Gastrocnemius medialis (tissue), 4 donors: ENCODE data around the gene TMEM243. TPM values are rescaled to one million over a fixed set of nuclear protein-coding genes. Genes with fewer than 3 reads are reported as not detected.

Experiments
- ATAC-seq, 2 donors: fragments of 150-250 bp; one replicate each; pipeline ENCODE4 v1.9.1; 2016
- DNase-seq, 2 donors: peaks; one replicate each; pipeline ENCODE4 v3.0.0-alpha.2; 2019
- H3K27ac ChIP-seq, 4 donors: fragments of 200-600 bp; sonication (generic); 1 replicate in 1 of 4; 2 replicates in 3 of 4; pipeline ENCODE4 v1.5.1; 2016 to 2018; ENCODE audit warnings: mild to moderate bottlenecking in 2 of 4, moderate library complexity in 1 of 4
- H3K27me3 ChIP-seq, 3 donors: fragments of 200-600 bp; sonication (generic) in 2 of 3; 1 replicate in 1 of 3; 2 replicates in 2 of 3; pipeline versions ENCODE4 v1.5.1 to v1.6.0; 2016 to 2019; ENCODE audit warnings: mild to moderate bottlenecking in 1 of 3, moderate library complexity in 1 of 3
- H3K36me3 ChIP-seq, 2 donors: fragments of 200-600 bp; sonication (generic) in 1 of 2; one replicate each; pipeline ENCODE4 v1.5.1; 2017 to 2018
- H3K4me1 ChIP-seq, 2 donors: fragments of 200-600 bp; sonication (generic) in 1 of 2; one replicate each; pipeline ENCODE4 v1.5.1; 2016 to 2017; ENCODE audit warnings: mild to moderate bottlenecking in 2 of 2
- H3K4me3 ChIP-seq, 4 donors: fragments of 200-600 bp; sonication (generic) in 3 of 4; 1 replicate in 1 of 4; 2 replicates in 3 of 4; pipeline ENCODE4 v1.5.1; 2016 to 2019; ENCODE audit warnings: mild to moderate bottlenecking in 2 of 4
- H3K9me3 ChIP-seq, 3 donors: fragments of 200-600 bp; sonication (generic) in 2 of 3; 1 replicate in 1 of 3; 2 replicates in 2 of 3; pipeline ENCODE4 v1.5.1; 2016 to 2019
- POLR2A ChIP-seq, 2 donors: fragments of 450-650 bp; IDR thresholded peaks; one replicate each; pipeline ENCODE4 v1.6.1; 2017; ENCODE audit warnings: antibody characterized with exemption in 2 of 2, mild to moderate bottlenecking in 2 of 2, moderate library complexity in 2 of 2
- in situ Hi-C, 4 donors: fragments of 200-750 bp; cut with MboI; loops; one replicate each; pipeline versions ENCODE4 v1.15.0 to v1.8.0; 2017; ENCODE audit warnings: low sequenced_read_pairs in 4 of 4
- intact Hi-C: fragments of 100-400 bp; cut with DNase I; formaldehyde crosslinking; loops from one replicate; pipeline ENCODE4 v1.15.1; 2023; ENCODE audit warnings: low total_unique reads
- total RNA-seq, 4 donors: library from RNA; depleted of rRNA; stranded (reverse); fragments of >200 nt; gene quantifications; one replicate each; pipeline versions ENCODE4 v1.1.0 to v1.2.3, GENCODE V29; 2016
- TF ChIP-seq, protein P1 (sequence below), 5 experiments: fragments of 450-650 bp in 3 of 5; fragments of 200-600 bp in 2 of 5; sonication (generic) in 2 of 5; IDR thresholded peaks in 4 of 5; conservative IDR thresholded peaks in 1 of 5; 1 replicate in 4 of 5; 2 replicates in 1 of 5; pipeline ENCODE4 v1.5.1; 2016 to 2019; ENCODE audit warnings: antibody characterized with exemption in 5 of 5, mild to moderate bottlenecking in 3 of 5, moderate library complexity in 3 of 5

TMEM243 gene
- total RNA-seq, 4 donors from 2014 or later = 2.8 to 6.5 (median 4.1) TPM

DNA sequence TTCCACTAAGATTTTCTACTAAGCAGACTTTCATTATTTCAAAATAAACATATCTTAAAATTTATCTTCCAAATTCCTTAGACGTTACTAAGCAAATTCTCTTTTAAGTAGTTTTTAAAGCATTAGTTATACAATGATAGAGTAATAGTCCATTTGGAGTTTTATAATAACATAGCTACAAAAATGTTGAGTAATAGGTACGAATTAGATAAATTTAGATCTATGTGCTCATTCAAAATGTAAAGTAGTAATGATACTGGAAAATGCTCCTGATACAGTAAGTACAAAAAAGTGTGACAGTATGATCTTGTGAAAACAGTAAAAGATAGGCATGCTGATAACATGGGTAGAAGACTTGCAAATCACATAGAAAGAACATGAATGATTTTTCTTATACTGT lies 62.8 kb downstream of the TMEM243 start:
- Histone ChIP-seq H3K36me3 (no peaks in the 10 kb centered on the region), H3K4me1 (peaks cover 44 to 52% of the 10 kb centered on the region in 2 donors), H3K27me3 (no peaks in the 10 kb centered on the region), H3K27ac (no peak overlapping the region), H3K9me3 (no peaks in the 10 kb centered on the region), H3K4me3 (no peak overlapping the region)
- ATAC-seq = no peak
- in situ Hi-C loops (no loop called here), intact Hi-C loops (loop anchor here (10.0 kb wide), 1 partner anchor 258 kb away; no protein-coding TSS in a partner anchor)
- no peak for TF ChIP-seq POLR2A (IDR thresholded peaks at IDR 0.05)
- TF ChIP-seq, protein P1, sequence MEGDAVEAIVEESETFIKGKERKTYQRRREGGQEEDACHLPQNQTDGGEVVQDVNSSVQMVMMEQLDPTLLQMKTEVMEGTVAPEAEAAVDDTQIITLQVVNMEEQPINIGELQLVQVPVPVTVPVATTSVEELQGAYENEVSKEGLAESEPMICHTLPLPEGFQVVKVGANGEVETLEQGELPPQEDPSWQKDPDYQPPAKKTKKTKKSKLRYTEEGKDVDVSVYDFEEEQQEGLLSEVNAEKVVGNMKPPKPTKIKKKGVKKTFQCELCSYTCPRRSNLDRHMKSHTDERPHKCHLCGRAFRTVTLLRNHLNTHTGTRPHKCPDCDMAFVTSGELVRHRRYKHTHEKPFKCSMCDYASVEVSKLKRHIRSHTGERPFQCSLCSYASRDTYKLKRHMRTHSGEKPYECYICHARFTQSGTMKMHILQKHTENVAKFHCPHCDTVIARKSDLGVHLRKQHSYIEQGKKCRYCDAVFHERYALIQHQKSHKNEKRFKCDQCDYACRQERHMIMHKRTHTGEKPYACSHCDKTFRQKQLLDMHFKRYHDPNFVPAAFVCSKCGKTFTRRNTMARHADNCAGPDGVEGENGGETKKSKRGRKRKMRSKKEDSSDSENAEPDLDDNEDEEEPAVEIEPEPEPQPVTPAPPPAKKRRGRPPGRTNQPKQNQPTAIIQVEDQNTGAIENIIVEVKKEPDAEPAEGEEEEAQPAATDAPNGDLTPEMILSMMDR (IDR thresholded peaks at IDR 0.05 in 4 of 5, conservative IDR thresholded peaks at IDR 0.05 in 1 of 5) = no peak
- no peak for DNase-seq

DNA sequence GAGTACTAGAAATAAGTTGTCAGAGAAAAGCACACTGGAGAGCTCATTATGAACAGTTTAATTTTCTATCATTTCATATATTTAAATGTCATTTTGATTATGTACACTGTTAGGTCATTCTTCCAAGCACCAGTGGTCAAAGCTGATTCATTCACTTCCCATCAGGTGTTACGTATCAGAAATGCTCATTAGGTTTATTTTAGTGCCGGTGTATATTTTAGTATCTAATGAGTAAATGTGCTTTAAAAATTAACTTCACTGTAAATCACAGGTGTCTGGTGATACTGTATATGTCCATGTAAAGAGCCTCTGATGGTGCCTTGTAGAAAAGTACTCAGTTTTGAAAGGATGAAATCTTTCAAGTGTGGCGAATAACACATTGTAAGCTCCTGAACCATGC lies 63.7 kb downstream of the TMEM243 start:
- in situ Hi-C loops (no loop called here), intact Hi-C loops (loop anchor here (10.0 kb wide), 1 partner anchor 259 kb away; no protein-coding TSS in a partner anchor)
- no peaks in the 10 kb centered on the region for H3K27me3 ChIP-seq
- TF ChIP-seq POLR2A (IDR thresholded peaks at IDR 0.05) = no peak
- TF ChIP-seq, protein P1 (IDR thresholded peaks at IDR 0.05 in 4 of 5, conservative IDR thresholded peaks at IDR 0.05 in 1 of 5) = no peak
- H3K4me3 ChIP-seq = peak overlapping the region in 1 of 4 donors; percentile 3
- H3K27ac ChIP-seq = no peak overlapping the region
- no peaks in the 10 kb centered on the region for H3K9me3 ChIP-seq
- no peaks in the 10 kb centered on the region for H3K36me3 ChIP-seq
- H3K4me1 ChIP-seq = peaks cover 53 to 60% of the 10 kb centered on the region in 2 donors
- ATAC-seq = no peak
- DNase-seq = no peak

DNA sequence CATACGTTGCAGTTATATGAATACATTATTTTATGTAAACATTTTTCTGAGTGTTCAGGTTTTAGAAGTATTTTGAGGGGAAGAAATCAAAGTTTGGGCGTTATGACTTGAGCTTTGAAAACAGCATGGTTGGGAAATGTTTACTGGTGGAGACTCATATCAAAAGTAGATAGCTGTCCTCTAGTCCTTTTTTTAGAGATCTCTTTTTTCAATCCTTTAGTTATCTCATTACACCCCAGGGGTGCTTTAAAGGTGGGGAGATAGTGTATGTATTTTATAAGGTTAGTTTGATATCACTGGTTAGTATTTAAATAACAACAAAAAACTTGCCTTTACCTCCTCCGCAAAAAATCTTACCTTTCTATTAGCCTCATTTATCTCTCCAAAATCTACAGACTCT lies 65.0 kb downstream of the TMEM243 start:
- Histone ChIP-seq H3K9me3 (no peaks in the 10 kb centered on the region), H3K4me1 (peaks cover 54 to 57% of the 10 kb centered on the region in 2 donors), H3K27me3 (no peaks in the 10 kb centered on the region), H3K36me3 (no peaks in the 10 kb centered on the region), H3K4me3 (peak overlapping the region; percentile 75 to 98 (median 86)), H3K27ac (peak overlapping the region; percentile 92 to 98 (median 98))
- TF ChIP-seq, protein P1 (IDR thresholded peaks at IDR 0.05 in 4 of 5, conservative IDR thresholded peaks at IDR 0.05 in 1 of 5) = no peak
- no peak for TF ChIP-seq POLR2A (IDR thresholded peaks at IDR 0.05)
- ATAC-seq (no peak), DNase-seq (no peak)
- in situ Hi-C loops = no loop called here
- intact Hi-C loops = loop anchor here (5.0 to 10.0 kb wide), 5 partner anchors 33 to 723 kb away; partner anchors contain the start of genes CROT, DBF4, SLC25A40 and TMEM243

DNA sequence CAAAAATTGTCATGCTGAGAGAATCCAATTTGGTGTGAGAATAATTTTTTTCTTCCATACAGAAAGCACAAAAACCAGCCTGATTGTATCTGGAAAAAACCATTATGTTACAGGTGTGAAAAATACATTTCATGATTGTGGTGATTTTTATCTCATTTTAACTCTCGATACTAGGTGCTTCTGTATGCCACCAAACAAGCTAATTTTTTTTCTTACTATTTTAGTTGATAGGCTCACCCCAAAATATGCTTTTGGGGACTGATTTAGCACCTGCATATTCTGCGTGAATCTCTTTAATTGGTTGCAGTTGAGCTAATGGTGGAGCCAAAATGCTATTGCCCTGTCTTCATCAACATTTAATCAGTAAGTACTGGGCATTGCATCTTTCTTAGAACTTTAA lies 65.4 kb downstream of the TMEM243 start:
- Histone ChIP-seq H3K4me3 (peak overlapping the region; percentile 75 to 98 (median 86)), H3K27ac (peak overlapping the region; percentile 92 to 98 (median 98)), H3K9me3 (no peaks in the 10 kb centered on the region), H3K27me3 (no peaks in the 10 kb centered on the region), H3K4me1 (peaks cover 53 to 54% of the 10 kb centered on the region in 2 donors), H3K36me3 (no peaks in the 10 kb centered on the region)
- no peak for DNase-seq
- in situ Hi-C loops = no loop called here
- intact Hi-C loops = loop anchor here (5.0 to 10.0 kb wide), 5 partner anchors 33 to 723 kb away; partner anchors contain the start of genes CROT, DBF4, SLC25A40 and TMEM243
- TF ChIP-seq POLR2A (IDR thresholded peaks at IDR 0.05) = no peak
- TF ChIP-seq, protein P1 (IDR thresholded peaks at IDR 0.05 in 4 of 5, conservative IDR thresholded peaks at IDR 0.05 in 1 of 5) = no peak
- no peak for ATAC-seq
